HG03469 (cell line): ENCODE data around the gene PCGF1.
"Not testable (repeated sequence)": the region's sequence is repeated elsewhere in the genome, so short reads cannot be mapped to it uniquely, and the experiment has no call there.

Experiments
- ATAC-seq: cut with Tn5 transposase; IDR thresholded peaks from one replicate; pipeline ENCODE4 v1.9.1; 2021; ENCODE audit warnings: mild to moderate bottlenecking, moderate library complexity, moderate number of reproducible peaks; ENCODE audit not compliant: unreplicated experiment

Gene PCGF1

DNA sequence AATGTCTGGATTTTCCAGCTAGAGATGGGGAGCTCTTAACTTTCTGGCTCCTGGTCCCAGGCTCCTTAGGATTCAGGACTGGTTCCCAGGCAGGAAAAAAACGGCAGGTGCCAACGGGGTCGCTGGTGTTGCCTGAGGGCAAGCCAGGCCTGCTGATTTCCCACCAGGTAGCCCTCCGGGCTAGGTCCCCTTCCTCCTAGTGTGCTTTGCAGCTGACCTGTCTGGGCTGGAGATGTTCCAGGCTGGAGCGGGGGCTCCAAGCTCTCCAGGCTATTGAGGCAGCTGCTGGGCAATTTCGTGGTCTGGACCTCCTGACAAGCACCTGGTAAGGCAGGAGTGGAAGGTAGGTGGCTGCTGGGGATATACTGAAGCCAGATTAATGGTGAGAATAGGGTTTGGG lies 33.0 kb downstream of the PCGF1 start:
- no peak for ATAC-seq

DNA sequence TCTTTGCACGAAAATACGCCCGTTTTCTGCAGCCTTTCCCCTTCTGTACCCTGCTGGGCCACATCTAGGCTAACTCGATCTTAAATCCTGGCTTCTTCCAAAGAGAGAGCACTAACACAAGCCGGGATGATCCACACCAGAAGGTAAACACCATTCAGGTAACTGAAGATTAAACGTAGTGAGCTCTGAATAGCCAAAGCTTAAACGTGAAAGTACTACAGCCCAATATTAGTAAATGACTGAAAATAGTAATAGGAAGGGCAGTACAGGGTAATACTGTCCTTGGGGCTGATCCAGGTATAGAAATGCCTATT lies 34.6 kb downstream of the PCGF1 start:
- no peak for ATAC-seq

DNA sequence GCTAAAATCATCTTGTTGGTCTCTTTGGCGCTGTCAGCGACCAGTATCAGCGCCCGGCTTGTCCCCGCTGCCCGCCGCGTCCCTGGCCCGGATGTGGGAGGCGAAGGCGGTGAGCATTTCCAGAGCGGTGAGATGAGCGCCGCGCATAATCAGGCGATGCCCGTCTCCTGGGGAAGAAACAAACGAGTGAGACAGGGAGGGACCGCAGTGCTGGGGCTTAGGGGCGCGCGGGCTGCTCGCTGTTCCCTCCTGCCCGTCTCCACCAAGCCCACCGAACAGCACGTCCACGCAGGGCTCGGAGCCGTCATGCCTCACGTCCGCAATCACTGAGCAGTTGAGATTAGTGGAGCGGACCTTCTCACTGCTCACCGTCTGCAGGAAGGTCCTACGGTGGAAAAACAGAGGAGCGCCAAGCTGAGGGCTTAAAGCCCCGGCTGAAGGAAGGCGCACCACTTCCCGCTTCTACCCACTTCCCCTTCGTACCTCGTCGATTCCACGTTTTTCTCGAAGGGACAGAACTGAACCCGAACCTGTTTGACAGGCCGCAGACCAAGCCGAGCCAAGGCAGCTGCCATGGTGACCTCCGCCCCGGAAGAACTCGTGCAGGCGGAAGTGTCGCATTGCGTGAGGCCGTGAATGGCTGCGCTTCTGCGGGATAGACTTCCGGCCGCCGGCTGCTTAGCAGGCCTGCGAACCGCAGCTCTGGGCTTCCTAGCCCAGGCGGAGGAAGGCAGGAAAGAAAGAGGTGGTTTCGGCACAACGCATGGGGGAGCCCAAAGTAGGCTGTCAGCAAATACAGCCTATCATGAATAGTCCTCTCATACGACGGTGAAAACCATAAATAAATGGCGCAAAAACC lies 35.2 kb downstream of the PCGF1 start, which contains the start of gene MRPL53:
TSS of gene MRPL53 (minus strand) at position 595 of the 859 bp plus-strand sequence. CDS start at position 575, 20 bp downstream.
- peak; percentile 63 for ATAC-seq

DNA sequence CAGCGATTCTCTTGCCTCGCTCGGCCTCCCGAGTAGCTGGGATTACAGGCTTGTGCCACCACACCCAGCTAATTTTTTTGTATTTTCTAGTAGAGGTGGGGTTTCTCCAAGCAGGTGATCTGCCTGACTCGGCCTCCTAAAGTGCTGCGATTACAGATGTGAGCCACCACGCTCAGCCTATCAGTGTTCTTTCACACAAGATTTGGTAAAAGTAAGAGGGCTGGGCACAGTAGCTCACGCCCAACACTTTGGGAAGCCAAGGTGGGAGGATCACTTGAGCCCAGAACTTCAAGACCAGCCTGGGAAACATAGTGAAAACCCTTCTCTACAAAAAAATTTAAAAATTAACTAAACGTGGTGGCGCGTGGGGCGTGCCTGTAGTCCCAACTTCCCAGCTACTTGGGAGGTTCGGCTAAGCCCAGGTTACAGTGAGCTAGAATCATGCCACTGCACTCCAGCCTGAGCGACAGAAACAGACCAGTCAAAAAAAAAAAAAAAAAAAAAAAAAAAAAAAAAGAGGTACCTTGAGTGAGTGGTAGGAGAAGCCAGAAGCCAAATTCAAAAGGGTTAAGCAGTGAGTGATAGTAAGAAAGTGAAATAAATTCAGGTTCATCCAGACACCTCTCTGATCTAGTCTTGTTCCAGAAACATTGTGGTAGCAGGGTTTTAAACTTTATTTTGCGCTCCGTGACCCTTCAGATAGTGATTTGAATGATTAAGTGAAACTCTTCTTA lies 36.0 kb downstream of the PCGF1 start:
- no peak for ATAC-seq

DNA sequence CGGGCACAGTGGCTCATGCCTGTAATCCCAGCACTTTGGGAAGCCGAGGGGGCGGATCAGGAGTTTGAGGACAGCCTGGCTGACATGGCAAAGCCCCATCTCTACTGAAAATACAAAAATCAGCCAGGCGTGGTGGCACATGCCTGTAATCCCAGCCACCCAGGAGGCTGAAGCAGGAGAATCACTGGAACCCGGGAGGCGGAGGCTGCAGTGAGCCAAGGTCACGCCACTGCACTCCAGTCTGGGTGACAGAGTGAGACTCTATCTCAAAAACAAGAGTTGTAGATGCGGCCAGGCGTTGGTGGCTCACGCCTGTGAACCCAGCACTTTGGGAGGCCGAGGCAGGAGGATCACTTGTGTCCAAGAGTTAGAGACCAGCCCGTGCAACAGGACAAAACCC lies 36.8 kb downstream of the PCGF1 start:
- ATAC-seq = not testable (repeated sequence)

DNA sequence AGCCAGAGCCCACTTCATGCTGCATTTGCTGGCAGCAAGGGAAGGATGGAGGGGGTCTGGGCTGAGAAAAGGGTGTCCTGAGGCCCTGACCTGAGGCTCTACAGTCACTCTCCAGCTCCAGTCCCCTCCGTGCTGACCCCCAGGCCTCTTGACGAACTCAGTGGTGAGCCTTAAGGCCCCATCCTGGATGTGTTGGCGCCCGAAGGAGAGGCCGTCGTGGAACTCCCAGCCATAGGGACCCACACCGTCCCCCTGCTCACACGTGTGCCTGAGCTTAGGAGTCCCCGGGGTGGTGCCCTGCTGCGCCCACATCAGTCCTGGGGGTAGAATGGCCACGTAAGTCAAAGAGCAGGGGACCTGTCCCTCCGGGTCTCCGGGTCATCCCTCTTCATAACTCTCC lies 43.1 kb downstream of the PCGF1 start:
- ATAC-seq = no peak

DNA sequence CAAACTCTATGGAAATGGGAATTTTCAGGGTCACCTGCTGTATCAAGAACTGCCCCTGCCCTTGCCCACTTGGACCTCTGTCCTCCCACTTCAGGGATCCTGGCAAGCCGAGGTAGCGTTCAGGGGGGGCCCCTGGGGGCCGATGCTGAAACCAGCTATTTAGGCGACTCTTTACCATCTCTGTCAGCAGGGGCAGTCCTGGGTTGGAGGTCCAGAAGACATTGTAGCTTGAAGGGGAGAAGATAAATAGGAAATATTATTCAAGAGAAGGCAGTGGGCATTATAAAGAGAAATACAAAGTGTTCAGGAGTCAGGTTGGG lies 44.7 kb downstream of the PCGF1 start:
- no peak for ATAC-seq

DNA sequence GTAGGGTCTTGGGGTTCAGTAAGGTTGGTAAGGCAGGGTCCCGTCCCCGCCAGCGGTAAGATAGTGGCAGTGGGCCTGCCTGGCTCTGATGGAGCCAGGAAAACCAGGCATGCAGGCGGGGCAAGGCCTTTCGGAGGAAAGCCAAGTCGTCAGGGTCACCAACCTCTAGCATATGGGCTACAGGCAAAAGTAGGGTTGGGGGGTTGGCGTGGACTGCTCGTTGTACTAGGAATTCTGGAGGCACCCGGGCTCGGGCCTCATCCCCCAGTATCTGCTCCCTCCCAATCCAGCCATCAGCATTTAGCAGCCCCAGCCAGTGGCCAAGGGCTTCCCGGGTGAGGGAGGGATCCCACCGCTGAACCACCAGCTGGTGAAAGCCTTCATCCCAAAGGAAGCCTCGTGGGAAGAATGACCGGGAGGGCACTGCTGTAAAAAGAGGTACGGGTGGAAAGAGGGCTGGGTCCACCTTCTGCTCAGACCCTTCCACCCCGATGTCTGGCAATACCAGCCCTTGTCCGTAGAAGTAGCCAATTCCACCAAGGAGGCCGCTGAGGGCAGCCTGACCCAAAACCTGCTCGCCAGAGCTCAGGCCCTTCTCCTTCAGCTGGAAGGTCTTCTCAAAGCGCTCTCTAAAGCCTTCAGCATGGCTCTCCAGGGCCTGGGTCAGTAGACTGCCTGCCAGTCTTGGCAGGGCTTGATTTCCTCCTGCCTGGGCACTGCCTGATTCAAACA lies 45.3 kb downstream of the PCGF1 start:
- ATAC-seq = no peak

DNA sequence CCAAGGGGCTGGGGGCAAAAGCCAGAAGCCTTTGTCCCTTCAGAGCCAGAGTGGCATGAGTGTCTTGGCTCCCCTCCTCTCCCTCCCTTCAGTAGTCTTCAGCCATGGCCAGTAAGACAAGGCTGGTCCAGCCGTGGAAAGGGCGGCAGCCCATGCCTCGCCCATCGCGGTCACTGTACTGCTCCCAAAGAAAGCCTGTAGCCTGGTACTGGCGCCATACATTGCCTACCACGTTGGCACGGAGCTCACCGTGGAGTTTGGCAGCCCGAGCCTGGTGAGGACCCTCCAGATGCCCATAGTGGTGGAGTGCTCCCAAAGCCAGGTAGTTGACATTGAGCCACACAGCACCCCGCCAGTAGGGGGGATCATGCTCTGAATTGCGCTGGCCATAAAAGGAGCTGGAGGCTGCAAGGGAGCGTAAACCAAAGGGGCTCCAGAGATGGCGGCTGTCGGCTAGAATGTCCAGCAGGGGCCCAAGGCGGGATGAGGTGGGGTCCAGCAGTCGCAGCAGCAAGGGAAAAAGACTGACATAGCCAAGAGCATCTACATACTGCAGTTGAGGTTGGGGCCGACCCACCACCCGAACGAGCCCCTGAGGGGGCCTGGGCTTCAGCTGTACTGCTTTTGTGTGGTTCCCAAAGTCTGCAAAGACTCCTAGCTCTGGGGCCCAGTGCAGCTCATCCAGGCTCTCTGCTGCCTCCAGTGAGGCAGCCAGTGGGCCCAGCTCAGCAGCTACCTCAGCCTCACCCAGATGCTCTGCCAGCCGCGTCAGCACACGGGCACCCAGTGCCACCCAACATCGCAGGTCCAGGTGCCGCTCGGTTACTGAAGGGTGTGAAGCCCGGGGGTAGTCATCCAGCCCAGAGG lies 46.1 kb downstream of the PCGF1 start:
- ATAC-seq = no peak

DNA sequence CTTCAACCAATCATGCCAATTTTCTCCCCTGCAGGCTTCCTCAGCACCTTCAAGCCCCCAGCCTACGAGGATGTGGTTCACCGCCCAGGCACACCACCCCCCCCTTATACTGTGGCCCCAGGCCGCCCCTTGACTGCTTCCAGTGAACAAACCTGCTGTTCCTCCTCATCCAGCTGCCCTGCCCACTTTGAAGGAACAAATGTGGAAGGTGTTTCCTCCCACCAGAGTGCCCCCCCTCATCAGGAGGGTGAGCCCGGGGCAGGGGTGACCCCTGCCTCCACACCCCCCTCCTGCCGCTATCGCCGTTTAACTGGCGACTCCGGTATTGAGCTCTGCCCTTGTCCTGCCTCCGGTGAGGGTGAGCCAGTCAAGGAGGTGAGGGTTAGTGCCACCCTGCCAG lies 47.3 kb downstream of the PCGF1 start:
- ATAC-seq = not testable (repeated sequence)

DNA sequence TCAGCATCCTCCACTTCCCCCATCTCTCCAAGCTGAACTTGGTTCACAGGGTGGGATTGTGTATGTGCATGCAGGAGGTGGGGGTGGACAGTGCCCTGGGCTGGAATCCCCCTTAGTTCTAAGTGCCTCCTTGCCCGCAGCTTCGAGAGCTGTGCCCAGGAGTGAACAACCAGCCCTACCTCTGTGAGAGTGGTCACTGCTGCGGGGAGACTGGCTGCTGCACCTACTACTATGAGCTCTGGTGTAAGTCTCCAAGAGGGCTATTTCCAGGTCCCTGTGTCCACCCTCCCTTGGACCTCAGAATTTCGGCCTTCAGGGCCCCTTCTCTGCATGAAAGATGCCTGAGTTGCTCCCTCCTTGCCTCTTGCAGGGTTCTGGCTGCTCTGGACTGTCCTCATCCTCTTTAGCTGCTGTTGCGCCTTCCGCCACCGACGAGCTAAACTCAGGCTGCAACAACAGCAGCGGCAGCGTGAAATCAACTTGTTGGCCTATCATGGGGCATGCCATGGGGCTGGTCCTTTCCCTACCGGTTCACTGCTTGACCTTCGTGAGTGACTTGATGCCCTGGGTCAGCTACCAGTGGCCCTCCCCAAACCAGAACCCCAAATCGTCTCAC lies 47.9 kb downstream of the PCGF1 start:
- ATAC-seq = not testable (repeated sequence)

DNA sequence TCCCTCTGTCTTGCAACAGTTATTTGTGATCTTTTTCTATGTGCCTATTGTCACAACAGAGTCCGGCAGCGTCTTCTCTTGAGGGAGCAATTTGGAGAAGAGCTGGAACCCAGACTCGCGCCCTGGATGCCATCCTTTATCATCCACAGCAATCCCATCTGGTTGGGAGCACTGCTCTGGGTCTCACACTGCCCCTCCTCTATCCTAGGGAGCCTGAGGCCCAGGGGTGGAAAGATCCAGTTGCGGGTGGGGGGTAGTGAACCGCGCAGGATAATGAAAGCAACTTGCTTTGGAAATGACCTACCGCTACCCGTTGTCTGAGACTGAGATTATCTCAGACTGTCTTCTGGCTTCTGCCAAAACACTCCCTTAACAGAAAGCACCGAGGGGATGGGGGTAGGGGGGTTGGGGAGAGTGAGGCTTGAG lies 48.5 kb downstream of the PCGF1 start:
- no peak for ATAC-seq

DNA sequence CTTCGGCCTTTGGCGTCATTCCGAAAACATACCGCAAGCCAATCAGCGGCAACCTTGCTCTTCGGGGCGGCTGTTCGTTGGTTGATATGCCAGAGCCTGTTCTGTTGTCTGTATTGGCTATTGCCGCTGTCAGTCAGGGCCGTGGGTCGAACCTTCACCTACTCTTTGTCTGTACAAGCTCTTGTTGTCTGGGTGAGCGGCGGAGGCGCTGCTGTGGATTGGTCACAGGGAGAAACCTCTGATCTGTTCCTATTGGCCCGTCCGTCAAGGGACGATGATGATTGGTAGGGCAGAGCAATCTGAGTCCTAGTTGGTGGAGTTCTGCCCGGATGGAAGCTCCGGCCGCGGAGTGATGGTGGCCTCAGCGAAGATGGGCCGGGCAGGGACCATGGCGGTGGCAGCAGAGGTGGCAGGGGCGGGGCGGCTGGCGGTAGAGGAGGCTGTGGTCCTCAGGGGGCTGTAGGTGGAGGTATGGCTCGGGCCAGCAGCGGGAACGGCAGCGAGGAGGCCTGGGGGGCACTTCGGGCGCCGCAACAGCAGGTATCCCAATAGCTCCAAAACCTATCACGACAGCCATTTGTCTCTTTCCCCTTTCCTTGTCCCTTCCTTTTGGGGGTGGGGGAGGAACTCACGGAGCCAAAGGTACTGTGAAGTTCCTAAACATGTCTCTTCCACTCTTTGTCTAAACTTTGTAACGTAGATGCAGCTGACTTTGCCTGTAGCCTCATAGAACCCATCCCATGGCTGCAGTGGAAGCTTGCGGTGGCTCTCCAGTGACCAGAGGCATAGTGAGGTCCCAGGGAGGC lies 49.2 kb downstream of the PCGF1 start, which contains the start of gene WBP1:
TSS of gene WBP1 (plus strand) at position 307 of the 806 bp plus-strand sequence. CDS start at position 472, 165 bp downstream.
- ATAC-seq = peak; percentile 76

DNA sequence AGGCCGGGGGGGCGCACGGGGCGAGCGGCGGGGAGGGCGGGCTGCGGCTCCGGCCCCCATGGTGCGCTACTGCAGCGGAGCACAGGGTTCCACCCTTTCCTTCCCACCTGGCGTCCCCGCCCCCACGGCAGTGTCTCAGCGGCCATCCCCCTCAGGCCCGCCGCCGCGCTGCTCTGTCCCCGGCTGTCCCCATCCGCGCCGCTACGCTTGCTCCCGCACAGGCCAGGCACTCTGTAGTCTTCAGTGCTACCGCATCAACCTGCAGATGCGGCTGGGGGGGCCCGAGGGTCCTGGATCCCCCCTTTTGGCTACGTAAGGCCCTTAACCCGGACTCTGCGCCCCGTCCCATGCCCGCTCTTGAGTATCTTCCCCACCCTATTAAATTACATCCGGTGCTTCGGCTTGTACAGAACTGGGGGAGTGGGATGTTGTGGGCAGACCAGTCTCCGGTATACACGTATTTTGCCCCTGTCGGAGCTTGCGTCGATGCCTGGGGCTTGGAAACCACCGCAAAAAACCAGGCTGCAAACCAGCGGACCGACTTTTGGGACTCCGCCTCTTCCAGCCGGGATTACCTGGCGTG lies 49.9 kb downstream of the PCGF1 start:
- no peak for ATAC-seq

DNA sequence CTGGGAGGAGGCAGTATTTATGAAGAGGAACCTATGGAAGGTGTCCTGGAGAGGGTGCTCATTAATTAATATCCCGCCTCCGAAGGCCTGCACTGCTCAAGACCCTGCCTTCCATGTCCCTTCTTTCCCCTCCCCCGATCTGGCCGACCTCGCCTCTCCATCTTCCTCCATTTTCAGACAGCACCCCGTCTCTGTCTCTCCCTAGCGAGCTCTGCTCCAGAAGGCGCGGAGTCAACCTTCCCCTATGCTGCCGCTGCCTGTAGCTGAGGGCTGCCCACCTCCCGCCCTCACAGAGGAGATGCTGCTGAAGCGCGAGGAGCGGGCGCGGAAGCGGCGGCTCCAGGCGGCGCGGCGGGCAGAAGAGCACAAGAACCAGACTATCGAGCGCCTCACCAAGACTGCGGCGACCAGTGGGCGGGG lies 50.4 kb downstream of the PCGF1 start:
- no peak for ATAC-seq
